Esophagus muscularis mucosa (tissue), 4 donors: ENCODE data around the gene CD244.

ENCODE experiments used
- CTCF ChIP-seq, 3 experiments: fragments of 200-600 bp in 2 of 3; fragments of 450-650 bp in 1 of 3; sonication (generic) in 2 of 3; IDR thresholded peaks; one replicate each; pipeline ENCODE4 v1.5.1; 2017 to 2019; ENCODE audit warnings: antibody characterized with exemption in 3 of 3, mild to moderate bottlenecking in 2 of 3, moderate library complexity in 1 of 3
- EP300 ChIP-seq: sonication (generic); formaldehyde crosslinking; IDR thresholded peaks from one replicate; pipeline ENCODE4 v1.6.1; 2017; ENCODE audit warnings: antibody characterized with exemption
- POLR2A ChIP-seq: fragments of 450-650 bp; IDR thresholded peaks from one replicate; pipeline ENCODE4 v1.6.1; 2017; ENCODE audit warnings: antibody characterized with exemption, moderate library complexity, mild to moderate bottlenecking, low read depth

GRCh38 chr1:160853014-160853413 is 9.7 kb downstream of the CD244 start:
- TF ChIP-seq POLR2A (no peak), CTCF (IDR thresholded peaks at IDR 0.05) (no peak), EP300 (no peak)
